Hepatic stellate cell (primary cell): ENCODE data around the gene RAI2.

Source experiments
- DNase-seq: peaks from one replicate; pipeline ENCODE4 v3.0.0; 2011; ENCODE audit warnings: low spot score

Gene RAI2

GRCh38 chrX:17779434-17779833 is 81.7 kb downstream of the RAI2 start:
- DNase-seq: no peak

GRCh38 chrX:17778997-17779396 is 82.1 kb downstream of the RAI2 start:
- no peak for DNase-seq

DNA sequence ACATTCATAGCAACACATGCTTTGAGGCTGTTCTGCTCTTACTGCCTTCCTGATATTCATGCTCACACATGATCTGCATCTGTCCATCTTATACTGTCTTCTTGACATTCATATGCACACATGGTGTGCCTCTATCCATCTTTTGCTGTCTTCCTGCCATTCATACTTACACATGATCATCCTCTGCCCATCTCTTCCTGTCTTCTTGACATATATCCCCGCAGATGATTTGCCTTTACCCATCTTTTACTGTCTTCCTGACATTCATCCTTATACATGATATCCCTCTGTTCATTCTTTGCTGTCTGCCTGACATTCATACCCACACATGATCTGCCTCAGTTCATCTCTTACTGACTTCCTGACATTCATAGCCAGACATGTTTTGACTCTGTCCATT is 87.0 kb downstream of the RAI2 start:
- no peak for DNase-seq

DNA sequence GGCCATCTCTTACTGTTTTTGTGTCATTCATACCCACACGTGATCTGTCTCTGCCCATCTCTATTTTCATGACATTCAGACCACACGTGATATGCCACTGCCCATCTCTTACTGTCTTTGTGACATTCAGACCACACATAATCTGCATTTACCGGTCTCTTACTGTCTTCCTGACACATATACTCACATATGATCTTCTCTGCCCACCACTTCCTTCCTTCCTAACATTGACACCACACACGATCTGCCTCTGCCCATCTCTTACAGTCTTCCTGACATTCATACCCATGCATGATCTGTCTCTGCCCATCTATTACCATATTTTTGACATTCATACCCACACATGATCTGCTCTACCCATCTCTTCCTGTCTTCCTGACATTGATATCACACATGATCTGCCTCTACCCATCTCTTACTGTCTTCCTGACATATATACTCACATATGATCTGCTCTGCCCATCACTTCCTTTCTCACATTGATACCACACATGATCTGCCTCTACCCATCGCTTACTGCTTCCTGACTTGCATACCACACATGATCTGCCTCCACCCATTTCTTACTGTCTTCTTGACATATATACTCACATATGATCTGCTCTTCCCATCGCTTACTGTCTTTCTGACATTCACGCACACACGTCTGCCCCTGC is 87.7 kb downstream of the RAI2 start:
- DNase-seq: no peak

GRCh38 chrX:17769701-17770269 is 91.3 kb downstream of the RAI2 start:
- DNase-seq: no peak

- no peak for DNase-seq
These were observed 92.1 kb downstream of the RAI2 start for GRCh38 chrX:17768997-17769396.

GRCh38 chrX:17767734-17768133 is 93.4 kb downstream of the RAI2 start:
- no peak for DNase-seq

DNA sequence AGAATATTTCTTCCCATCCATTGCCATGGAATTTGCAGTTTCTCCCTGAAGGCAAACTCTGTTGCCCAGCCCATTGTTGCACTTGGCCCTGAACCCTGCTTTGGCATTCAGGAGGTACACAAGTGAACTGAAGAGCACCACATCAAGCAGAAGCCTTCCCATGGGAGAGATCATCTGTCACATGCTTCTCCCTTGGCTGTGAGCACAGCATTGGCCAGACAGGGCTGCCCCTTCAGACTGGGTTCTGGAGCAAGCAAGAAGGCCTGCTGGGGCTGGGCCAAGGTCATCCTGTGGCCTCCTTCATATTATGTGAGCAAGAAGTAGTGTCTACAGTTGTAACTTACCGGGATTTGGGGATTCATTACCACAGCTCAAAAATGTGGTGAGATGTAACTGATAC is 101.1 kb downstream of the RAI2 start:
- DNase-seq: no peak

DNA sequence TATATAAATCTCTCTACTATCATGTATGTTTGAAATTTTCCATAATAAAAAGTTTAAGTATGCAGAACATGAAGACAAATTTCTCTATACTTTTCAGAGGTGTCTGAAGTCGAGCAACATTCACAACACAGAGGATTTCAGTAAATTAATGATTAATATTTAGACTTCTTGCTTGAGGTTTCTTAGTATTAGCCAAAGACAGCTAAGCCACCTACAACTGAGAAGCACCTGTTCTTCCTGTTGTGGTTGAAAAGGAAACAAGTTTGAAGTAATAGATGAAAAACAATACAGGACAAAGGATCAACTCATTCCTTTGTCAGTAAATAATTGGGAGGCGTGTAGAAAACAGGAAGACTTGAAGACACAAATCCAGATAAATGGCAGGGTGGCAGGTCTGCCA is 102.7 kb downstream of the RAI2 start:
- DNase-seq: no peak

DNA sequence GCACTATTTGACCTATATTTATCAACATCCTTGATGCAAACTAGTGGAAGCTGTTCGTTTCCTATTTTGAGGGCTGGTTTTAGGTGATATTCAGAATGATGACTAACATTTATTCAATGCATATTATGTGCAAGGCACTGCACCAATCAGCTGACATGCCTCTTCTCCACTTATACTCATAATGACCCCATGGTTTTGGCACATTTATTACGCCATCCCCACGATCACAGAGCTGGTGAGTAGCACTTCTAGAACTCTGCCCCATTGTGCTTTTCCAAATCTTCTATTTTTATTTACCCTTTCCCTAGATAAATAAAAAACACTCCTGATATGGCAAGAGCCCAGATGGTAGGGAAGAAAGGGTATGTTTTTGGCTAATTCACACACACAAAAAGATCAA is 110.7 kb downstream of the RAI2 start:
- DNase-seq: no peak
